Neural progenitor cell (in vitro differentiated cells): ENCODE results near the gene BICD1. TPM values are rescaled to one million over a fixed set of nuclear protein-coding genes. Genes with fewer than 3 reads are reported as not detected.

Experiments
- DNase-seq: peaks from one replicate; pipeline ENCODE4 v3.0.0-alpha.2; 2016; ENCODE audit warnings: low spot score
- H2AFZ ChIP-seq: fragments of 200-600 bp; sonication (generic); replicated peaks from 2 replicates; pipeline ENCODE4 v1.6.1; 2016; ENCODE audit warnings: antibody characterized with exemption
- H3F3A ChIP-seq: fragments of 200-600 bp; sonication (generic); 2 replicates; pipeline ENCODE4 v1.6.1; 2016; ENCODE audit warnings: antibody characterized with exemption, low read depth
- H3K27ac ChIP-seq: fragments of 200-600 bp; sonication (generic); 2 replicates; pipeline ENCODE4 v1.5.1; 2016; ENCODE audit warnings: mild to moderate bottlenecking
- H3K27me3 ChIP-seq: fragments of 200-600 bp; sonication (generic); 2 replicates; pipeline ENCODE4 v1.6.1; 2016; ENCODE audit warnings: mild to moderate bottlenecking, moderate library complexity
- H3K36me3 ChIP-seq: fragments of 200-600 bp; sonication (generic); 2 replicates; pipeline ENCODE4 v1.5.1; 2016
- H3K4me1 ChIP-seq: fragments of 200-600 bp; sonication (generic); 2 replicates; pipeline ENCODE4 v1.6.1; 2016; ENCODE audit warnings: mixed run types
- H3K4me2 ChIP-seq: fragments of 200-600 bp; sonication (generic); 2 replicates; pipeline ENCODE4 v1.6.1; 2016
- H3K4me3 ChIP-seq: fragments of 200-600 bp; sonication (generic); 2 replicates; pipeline ENCODE4 v1.5.1; 2016
- H3K79me2 ChIP-seq: fragments of 200-600 bp; sonication (generic); 2 replicates; pipeline ENCODE4 v1.6.1; 2016; ENCODE audit warnings: low read depth
- H3K9ac ChIP-seq: fragments of 200-600 bp; sonication (generic); 2 replicates; pipeline ENCODE4 v1.6.1; 2016
- H3K9me3 ChIP-seq: fragments of 200-600 bp; sonication (generic); 2 replicates; pipeline ENCODE4 v1.5.1; 2016; ENCODE audit warnings: low read depth
- H4K20me1 ChIP-seq: fragments of 200-600 bp; sonication (generic); 2 replicates; pipeline ENCODE4 v1.6.1; 2016; ENCODE audit warnings: low read depth
- H3K27ac Mint-ChIP-seq: 3 replicates; pipeline ENCODE4 v1.8.0; 2021; ENCODE audit warnings: mixed read lengths
- H3K27me3 Mint-ChIP-seq: 2 replicates; pipeline ENCODE4 v1.8.0; 2022; ENCODE audit warnings: low read depth, mild to moderate bottlenecking, inconsistent platforms, moderate library complexity, mixed read lengths; ENCODE audit not compliant: insufficient read depth
- H3K36me3 Mint-ChIP-seq: 3 replicates; pipeline ENCODE4 v1.8.0; 2021; ENCODE audit warnings: mixed read lengths
- H3K4me1 Mint-ChIP-seq: 3 replicates; pipeline ENCODE4 v1.8.0; 2021; ENCODE audit warnings: mixed read lengths
- H3K4me3 Mint-ChIP-seq: 3 replicates; pipeline ENCODE4 v1.8.0; 2021; ENCODE audit warnings: mild to moderate bottlenecking, moderate library complexity, mixed read lengths
- H3K9me3 Mint-ChIP-seq: 3 replicates; pipeline ENCODE4 v1.8.0; 2020; ENCODE audit warnings: mixed read lengths
- EZH2 ChIP-seq: fragments of 200-600 bp; sonication (generic); IDR thresholded peaks from 2 replicates; pipeline ENCODE4 v1.6.1; 2017; ENCODE audit warnings: antibody characterized with exemption, mild to moderate bottlenecking, moderate library complexity
- EZH2phosphoT487 ChIP-seq: fragments of 200-600 bp; sonication (generic); IDR thresholded peaks from 2 replicates; pipeline ENCODE4 v1.6.1; 2017; ENCODE audit warnings: antibody characterized with exemption
- total RNA-seq: library from RNA; depleted of rRNA; stranded (reverse); fragments of >200 nt; gene quantifications from 2 replicates; pipeline ENCODE4 v1.2.3, GENCODE V29; 2015; ENCODE audit warnings: low replicate concordance
- TF ChIP-seq, protein P1 (sequence below): fragments of 200-600 bp; sonication (generic); IDR thresholded peaks from 2 replicates; pipeline ENCODE4 v1.5.1; 2017; ENCODE audit warnings: antibody characterized with exemption, mild to moderate bottlenecking

The BICD1 gene
- total RNA-seq, 1 donor from 2014 or later, result 23.6 TPM

DNA sequence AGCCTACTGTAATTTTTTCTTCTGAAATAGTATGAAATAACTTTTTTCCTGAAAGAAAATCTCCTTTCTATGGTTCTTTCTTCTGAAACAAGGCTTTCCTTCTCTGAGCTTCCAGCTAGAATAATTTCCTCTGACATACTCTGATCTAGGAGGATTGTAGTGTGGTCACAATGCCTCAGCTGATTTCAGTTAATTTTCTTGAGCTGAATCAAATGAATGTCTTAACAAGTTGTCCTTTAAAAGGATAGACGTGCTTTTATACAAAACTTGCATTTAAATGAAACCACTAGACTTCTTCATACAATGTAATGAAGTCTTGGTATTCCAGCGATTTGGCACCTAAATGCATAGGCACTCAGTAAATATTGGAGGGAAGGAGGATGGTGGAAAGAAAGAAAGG is 94.4 kb downstream of the BICD1 start:
- H3K36me3 Mint-ChIP-seq, result peaks cover 18% of the 10 kb centered on the region

DNA sequence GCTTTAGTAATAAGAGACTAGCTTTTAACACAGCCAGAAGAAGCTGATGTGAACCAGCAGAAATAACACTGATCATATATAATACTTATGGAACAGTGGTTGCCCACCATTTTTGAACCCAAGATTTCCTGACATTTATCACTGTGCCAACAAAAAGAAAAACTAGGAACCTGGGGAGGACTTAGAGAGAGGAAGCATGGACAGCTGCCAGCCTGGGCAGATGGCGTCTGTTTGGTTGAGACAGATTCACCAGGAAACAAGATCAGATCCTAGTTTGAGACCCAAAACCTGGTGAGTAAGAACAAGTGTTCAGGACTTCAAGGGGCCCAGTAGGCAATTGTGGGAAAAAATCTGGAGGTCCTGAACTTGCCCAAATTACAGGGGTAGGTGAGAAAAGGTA is 95.3 kb downstream of the BICD1 start:
- Histone ChIP-seq H3K27me3 (no peaks in the 10 kb centered on the region), H3K4me1 (no peaks in the 10 kb centered on the region), H3K4me3 (no peak overlapping the region), H2AFZ (no peak overlapping the region), H3K27ac (no peak overlapping the region), H3K79me2 (peaks cover 7% of the 10 kb centered on the region), H3K9me3 (no peaks in the 10 kb centered on the region), H4K20me1 (no peaks in the 10 kb centered on the region), H3K36me3 (no peaks in the 10 kb centered on the region), H3K4me2 (no peak overlapping the region), H3F3A (peaks cover 9% of the 10 kb centered on the region), H3K9ac (no peak overlapping the region)
- Mint-ChIP-seq H3K9me3 (peaks cover 12% of the 10 kb centered on the region), H3K27ac (no peak overlapping the region), H3K27me3 (no peaks in the 10 kb centered on the region), H3K4me3 (no peak overlapping the region), H3K4me1 (no peaks in the 10 kb centered on the region), H3K36me3 (peaks cover 16% of the 10 kb centered on the region)
- DNase-seq, result no peak
- TF ChIP-seq EZH2phosphoT487, result no peak
- TF ChIP-seq, protein P1, sequence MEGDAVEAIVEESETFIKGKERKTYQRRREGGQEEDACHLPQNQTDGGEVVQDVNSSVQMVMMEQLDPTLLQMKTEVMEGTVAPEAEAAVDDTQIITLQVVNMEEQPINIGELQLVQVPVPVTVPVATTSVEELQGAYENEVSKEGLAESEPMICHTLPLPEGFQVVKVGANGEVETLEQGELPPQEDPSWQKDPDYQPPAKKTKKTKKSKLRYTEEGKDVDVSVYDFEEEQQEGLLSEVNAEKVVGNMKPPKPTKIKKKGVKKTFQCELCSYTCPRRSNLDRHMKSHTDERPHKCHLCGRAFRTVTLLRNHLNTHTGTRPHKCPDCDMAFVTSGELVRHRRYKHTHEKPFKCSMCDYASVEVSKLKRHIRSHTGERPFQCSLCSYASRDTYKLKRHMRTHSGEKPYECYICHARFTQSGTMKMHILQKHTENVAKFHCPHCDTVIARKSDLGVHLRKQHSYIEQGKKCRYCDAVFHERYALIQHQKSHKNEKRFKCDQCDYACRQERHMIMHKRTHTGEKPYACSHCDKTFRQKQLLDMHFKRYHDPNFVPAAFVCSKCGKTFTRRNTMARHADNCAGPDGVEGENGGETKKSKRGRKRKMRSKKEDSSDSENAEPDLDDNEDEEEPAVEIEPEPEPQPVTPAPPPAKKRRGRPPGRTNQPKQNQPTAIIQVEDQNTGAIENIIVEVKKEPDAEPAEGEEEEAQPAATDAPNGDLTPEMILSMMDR, result no peak
- TF ChIP-seq EZH2, result no peak

More for the DNA sequence above, 94.4 kb downstream of the BICD1 start:
- TF ChIP-seq, protein P1, result no peak
- TF ChIP-seq EZH2, result no peak
- no peak for TF ChIP-seq EZH2phosphoT487
- Histone ChIP-seq H3K27me3 (no peaks in the 10 kb centered on the region), H3K4me2 (no peak overlapping the region), H3K9me3 (no peaks in the 10 kb centered on the region), H3F3A (peaks cover 9% of the 10 kb centered on the region), H3K4me1 (no peaks in the 10 kb centered on the region), H3K4me3 (no peak overlapping the region), H2AFZ (no peak overlapping the region), H3K27ac (no peak overlapping the region), H3K79me2 (peaks cover 6% of the 10 kb centered on the region), H4K20me1 (no peaks in the 10 kb centered on the region), H3K9ac (no peak overlapping the region), H3K36me3 (no peaks in the 10 kb centered on the region)
- no peak for DNase-seq
- Mint-ChIP-seq H3K9me3 (peaks cover 17% of the 10 kb centered on the region), H3K27ac (no peak overlapping the region), H3K4me1 (no peaks in the 10 kb centered on the region), H3K27me3 (no peaks in the 10 kb centered on the region), H3K4me3 (no peak overlapping the region)

DNA sequence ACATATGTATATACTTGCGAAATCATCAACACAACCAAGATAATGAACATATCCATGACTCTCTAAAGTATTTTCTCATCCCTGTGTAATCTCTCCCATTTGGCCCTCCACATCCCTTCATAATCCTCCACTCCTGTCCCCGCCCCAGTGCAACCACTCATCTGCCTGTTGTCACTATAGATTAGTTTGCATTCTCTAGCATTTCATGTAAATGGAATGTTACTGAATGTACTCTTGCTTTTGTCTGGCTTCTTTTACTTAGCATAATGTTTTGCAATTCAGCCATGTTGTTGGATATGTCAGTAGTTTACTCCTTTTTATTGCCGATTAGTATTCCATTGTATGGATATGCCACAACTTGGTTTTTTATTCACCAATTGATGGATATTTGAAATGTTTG is 99.1 kb downstream of the BICD1 start:
- Histone ChIP-seq H3F3A (peaks cover 10% of the 10 kb centered on the region), H3K9me3 (no peaks in the 10 kb centered on the region), H3K36me3 (no peaks in the 10 kb centered on the region), H3K27ac (no peak overlapping the region), H3K4me3 (no peak overlapping the region), H4K20me1 (no peaks in the 10 kb centered on the region), H3K9ac (no peak overlapping the region), H3K4me2 (no peak overlapping the region), H2AFZ (no peak overlapping the region), H3K79me2 (peaks cover 11% of the 10 kb centered on the region), H3K4me1 (peaks cover 12% of the 10 kb centered on the region), H3K27me3 (no peaks in the 10 kb centered on the region)
- Mint-ChIP-seq H3K36me3 (peaks cover 10% of the 10 kb centered on the region), H3K9me3 (peaks cover 4% of the 10 kb centered on the region), H3K27me3 (no peaks in the 10 kb centered on the region), H3K27ac (no peak overlapping the region), H3K4me1 (no peaks in the 10 kb centered on the region), H3K4me3 (no peak overlapping the region)
- no peak for DNase-seq
- TF ChIP-seq EZH2phosphoT487 (no peak), EZH2 (no peak)
- TF ChIP-seq, protein P1, result no peak
